Measurements from ENCODE around the gene ALAS2.
"Not testable (repeated sequence)": the region's sequence is repeated elsewhere in the genome, so short reads cannot be mapped to it uniquely, and the experiment has no call there.

The ALAS2 gene, protein sequence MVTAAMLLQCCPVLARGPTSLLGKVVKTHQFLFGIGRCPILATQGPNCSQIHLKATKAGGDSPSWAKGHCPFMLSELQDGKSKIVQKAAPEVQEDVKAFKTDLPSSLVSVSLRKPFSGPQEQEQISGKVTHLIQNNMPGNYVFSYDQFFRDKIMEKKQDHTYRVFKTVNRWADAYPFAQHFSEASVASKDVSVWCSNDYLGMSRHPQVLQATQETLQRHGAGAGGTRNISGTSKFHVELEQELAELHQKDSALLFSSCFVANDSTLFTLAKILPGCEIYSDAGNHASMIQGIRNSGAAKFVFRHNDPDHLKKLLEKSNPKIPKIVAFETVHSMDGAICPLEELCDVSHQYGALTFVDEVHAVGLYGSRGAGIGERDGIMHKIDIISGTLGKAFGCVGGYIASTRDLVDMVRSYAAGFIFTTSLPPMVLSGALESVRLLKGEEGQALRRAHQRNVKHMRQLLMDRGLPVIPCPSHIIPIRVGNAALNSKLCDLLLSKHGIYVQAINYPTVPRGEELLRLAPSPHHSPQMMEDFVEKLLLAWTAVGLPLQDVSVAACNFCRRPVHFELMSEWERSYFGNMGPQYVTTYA

DNA sequence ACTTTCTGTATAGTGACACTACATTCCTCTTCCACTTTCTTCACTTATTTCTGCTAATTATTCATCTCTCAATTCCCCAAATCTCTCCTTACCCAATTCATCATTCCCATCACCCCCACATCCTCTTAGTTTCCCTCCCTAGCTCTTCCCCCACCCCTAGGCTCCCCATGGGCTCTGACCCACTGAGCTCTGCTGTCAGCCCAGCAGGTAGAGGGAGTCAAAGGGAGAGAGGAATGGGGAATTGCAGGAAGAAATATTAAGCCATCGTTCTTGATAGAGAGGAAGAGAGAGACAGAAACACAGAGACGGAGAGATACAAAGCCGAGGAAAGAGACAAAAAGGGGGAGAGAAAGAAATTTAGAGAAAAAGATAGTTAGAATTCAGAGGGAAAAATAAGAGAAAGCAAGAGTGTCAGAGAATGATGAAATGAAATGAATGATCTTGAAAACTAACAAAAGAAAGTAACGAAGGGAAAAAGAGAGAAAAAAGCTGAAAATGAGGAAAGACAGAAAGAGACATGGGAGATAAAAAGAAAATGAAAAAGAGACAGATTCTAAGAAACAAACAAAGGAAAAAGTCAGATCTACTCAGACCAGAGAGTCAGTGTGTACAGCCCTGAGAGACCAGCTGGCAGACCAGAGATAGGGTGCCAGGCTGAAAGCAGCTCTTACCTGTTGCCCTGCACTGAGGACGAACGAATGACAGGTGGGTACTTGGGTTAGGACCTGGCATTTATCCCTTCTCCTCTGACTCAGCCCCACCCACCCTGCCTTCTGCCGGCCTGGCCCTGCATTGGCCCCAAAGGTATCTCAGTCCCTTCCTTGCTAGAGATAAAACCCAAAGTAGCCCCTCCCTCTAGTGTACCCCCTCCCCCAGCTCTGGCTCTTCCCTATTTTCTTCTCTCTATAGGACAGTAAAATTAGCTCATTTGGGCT, at the start of gene ALAS2:
Gene ALAS2 (minus strand): TSS at position 707 of the 935 bp plus-strand sequence. CDS start 4,977 bp downstream, outside the sequence.
- no peak for DNase-seq

- no peak for DNase-seq
Observed at GRCh38 chrX:55074851-55075467, 44.2 kb upstream of the ALAS2 start, which contains the start of gene PAGE2B. Gene PAGE2B (plus strand): TSS chrX:55075030. CDS start chrX:55076042, 1,012 bp downstream.

DNA sequence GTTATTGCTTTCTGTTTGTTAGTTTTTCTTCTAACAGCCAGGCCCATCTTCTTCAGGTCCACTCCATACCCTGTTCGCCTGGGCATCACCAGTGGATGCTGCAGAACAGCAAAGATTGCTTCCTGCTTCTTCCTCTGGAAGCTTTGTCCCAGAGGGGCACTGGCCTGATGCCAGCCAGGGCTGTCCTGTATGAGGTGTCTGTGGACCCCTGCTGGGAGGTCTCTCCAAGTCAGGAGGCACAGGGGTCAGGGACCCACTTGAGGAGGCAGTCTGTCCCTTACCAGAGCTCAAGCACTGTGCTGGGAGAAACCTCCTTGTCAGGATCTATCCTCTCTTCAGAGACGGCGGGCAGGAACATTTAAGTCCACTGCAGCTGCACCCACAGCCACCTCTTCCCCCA, 41.5 kb upstream of the ALAS2 start:
- no peak for DNase-seq

DNA sequence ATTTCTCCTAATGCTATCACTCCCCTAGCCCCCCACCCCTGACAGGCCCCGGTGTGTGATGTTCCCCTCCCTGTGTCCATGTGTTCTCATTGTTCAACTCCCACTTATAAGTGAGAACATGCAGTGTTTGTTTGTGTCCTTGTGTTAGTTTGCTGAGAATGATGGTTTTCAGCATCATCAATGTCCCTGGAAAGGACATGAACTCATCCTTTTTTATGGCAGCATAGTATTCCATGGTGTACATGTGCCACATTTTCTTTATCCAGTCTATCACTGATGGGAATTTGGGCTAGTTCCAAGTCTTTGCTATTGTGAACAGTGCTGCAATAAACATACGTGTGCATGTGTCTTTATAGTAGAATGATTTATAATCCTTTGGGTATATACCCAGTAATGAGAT, 36.4 kb upstream of the ALAS2 start:
- DNase-seq, result not testable (repeated sequence)

DNA sequence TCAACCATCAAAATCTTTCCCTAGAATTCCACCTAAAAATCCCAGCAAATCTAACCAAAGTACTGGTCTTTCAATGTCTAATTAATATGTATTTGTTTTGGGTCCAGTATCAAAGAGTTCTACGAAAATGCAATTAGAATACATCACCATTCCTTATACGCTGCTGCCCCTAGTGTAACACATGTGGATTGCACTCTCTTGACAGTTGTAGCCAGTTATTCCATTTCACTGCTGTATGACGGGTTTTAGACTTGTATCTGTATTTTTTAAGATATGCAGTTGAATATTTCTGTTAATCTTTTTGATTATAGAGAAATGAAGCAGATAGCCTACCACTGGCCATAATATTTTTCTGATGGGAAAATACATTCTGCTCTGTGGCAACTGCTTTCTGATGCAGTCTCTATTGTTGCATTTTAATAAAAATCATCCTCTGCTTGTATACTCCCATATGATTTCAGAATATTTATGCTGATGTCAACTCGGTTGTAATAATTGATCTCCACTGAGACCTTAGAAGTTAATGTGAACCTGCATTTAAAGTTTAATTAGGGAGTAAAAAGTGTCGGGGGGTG, 27.0 kb upstream of the ALAS2 start:
- DNase-seq, result peak; percentile 30

DNA sequence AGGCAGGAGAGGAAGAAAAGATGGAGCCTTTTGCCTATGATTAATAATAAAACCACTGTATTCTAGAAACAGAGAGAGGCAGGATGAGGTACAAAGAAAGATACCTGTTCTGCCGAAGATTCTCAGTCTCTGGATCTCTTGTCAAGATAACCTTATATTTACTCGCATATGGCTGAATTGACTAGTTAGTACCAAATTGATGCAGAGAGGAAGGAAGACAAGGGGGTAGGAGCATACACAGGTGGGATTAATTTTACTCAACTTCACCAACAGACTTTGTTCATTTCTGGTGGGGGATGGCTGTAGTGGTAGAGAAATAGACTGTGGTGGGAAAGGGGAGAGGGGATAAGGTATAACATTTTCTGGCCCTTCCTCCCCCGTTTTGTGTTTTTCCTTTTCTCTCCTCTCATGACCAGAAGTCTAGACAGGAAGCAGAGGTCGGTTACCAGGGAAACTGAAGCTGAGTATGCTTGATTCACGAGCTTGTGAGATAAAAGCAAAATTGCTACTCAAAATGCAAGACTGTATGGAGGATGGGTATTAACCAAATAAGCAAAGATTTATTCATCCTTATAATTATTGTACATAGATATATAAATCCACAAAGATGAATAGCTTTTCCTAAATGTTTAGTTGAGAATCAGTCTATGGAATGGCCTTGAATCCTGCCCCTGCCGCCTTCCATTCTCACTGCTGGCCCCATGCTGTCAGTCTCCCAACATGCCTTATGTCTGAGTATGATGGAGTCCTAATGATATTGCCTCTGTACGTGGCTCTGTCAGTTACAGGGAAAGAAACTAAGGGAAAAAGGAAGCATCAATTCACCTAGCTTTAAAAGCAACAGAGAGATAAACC, 26.3 kb upstream of the ALAS2 start:
- DNase-seq, result no peak

GRCh38 chrX:55050599-55050998, 19.8 kb upstream of the ALAS2 start:
- not testable (repeated sequence) for DNase-seq

DNA sequence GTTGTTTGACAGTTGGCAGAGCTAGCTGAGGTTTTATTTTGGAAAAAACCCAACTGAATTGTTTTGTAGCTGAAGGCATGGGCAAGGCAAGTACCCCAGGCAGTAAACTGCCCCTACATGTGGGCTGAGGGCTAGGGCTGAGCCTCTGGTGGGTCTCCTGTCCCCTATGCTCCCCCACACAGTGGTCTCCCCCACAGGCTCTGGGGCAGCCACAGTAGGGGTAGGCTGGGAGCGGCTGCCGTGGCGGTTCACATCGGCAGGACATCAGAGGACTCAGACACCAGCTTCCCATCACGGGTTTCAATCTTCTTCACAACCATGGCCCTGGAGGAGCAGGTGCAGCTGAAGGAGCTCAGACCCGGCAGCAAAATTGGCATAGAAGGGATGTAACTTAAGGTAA, 10.7 kb upstream of the ALAS2 start:
- DNase-seq, result no peak

DNA sequence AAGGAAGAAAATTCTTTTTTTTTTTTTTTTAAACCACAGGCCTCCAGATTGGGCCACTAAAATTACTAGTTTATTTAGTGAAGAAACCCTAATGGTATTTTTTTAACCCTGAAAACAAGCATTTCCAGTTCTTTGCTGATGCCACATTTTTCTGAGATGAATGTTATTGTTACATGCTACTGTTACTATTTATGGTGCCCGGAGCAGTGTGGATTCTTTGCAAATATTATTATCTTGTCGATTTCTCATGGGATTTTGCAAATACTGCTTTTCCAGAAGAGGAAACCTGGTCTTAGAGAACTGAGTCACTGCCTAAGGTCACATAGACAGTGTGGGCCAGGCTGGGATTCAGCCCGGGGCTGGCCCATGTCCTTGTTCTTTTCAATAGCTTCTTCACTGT, 8.7 kb upstream of the ALAS2 start:
- DNase-seq, result no peak

DNA sequence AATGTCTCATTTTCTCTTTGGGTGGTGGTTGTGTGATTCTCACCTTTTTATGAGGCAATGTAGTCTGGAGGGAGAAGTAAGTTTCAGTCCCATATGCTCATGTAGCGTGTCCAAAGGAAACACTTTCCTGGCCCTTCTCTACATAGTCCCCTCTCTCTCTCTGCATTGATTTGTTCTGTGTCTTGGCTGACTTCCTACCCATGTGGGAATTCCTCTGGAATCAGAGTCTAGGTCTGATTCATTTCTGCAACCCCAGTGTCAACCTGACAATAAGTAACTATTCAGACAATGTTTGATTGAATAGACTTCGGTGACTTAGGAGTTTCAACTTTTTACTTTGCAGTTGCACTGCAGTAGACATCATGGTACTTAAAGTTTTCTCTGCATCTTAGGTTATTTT, 2.7 kb upstream of the ALAS2 start:
- no peak for DNase-seq

DNA sequence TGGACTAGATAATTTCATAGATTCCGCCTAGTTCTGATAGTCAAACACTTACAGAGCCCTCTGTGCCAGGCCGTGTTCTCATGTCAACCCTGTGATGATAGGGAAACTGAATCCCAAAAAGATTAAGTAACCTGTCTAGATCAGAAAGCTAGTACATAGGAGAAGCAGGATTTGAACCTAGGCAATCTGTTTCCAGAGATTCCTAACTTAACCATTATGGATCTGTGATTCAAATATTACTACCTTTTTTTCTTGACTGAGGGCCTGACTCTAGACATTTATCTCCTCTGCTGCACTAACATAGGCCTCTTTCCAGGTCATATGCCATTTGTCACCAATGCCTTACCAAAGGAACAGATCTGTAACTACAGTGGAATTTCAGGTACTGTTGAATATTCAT, 1.5 kb downstream of the ALAS2 start:
- no peak for DNase-seq

DNA sequence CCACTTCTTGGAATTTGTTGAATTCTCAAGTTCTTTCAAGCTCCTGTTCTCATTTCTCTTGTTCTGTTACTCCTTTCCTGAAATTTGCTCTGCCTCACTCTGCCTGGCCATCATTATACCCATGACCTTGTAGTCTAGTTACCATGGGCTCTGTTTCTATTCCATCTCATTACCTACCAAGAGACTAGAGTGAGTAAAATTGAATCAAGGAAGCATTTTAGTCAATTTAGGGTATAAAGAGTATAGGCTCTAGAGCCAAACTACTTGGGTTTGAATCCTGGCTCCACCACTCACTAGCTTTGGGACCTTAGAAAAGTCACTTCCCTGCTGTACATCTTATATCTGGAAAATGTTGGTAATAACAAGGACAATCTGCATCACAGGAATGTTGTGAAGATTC, 2.2 kb downstream of the ALAS2 start:
- no peak for DNase-seq

- DNase-seq, result no peak
Observed at GRCh38 chrX:55028040-55028439, 2.7 kb downstream of the ALAS2 start.

DNA sequence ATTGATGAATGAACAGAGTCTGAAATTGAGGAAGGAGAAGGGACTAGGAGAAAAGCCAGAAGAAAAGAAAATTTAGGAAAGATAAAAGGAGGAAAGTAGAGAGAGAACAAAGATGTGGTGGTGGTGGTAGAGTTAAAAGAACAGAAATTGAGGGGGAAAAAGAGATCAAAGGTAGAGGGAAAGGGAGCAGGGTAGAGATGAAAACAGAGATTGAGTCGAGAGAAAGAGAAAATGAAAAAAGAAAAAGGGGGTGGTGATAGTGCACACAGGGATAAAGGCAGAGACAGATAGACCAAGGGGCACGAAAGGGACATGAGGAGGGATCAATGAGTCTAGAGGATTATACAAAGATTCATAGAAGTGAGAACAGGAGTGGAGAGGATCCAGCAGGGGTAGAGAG, 3.9 kb downstream of the ALAS2 start:
- no peak for DNase-seq

GRCh38 chrX:55026143-55026542, 4.6 kb downstream of the ALAS2 start:
- no peak for DNase-seq

DNA sequence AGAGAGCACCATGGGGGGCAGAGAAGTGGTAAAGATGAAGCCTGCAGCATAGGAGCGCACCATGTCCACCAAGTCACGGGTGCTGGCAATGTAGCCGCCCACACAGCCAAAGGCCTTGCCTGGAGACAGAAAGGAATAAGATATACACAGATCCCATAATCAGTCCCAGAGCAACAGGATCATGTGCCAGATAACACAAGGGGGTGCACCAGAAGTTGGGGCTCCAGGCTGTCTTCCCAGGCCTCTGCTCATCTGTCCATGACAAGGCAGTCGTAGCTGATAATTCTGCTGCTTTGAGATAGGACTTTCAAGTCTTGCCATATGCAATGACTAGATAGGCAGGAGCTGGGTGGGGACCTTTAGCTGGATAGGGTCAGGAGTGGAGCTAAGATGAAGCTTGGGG, 15.9 kb downstream of the ALAS2 start:
- DNase-seq, result no peak

DNA sequence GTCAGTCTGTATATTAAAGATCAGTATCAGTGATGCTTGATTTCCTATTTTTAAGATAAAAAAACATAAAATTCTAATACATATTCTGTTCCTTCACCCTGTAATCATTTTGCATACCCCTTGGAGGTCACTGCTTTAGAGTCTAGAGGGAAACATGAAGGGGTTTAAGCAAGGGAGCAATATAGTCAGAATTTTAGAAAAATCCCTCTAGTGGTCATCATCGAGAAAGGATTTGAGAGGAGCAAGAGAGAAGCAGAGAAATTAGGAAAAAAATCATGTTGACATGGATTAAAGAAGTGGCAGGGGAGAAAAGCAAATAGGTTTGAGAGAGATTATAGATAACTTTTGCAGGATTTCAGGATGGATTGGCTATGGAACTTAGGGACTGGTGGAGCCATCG, 19.5 kb downstream of the ALAS2 start:
- no peak for DNase-seq

DNA sequence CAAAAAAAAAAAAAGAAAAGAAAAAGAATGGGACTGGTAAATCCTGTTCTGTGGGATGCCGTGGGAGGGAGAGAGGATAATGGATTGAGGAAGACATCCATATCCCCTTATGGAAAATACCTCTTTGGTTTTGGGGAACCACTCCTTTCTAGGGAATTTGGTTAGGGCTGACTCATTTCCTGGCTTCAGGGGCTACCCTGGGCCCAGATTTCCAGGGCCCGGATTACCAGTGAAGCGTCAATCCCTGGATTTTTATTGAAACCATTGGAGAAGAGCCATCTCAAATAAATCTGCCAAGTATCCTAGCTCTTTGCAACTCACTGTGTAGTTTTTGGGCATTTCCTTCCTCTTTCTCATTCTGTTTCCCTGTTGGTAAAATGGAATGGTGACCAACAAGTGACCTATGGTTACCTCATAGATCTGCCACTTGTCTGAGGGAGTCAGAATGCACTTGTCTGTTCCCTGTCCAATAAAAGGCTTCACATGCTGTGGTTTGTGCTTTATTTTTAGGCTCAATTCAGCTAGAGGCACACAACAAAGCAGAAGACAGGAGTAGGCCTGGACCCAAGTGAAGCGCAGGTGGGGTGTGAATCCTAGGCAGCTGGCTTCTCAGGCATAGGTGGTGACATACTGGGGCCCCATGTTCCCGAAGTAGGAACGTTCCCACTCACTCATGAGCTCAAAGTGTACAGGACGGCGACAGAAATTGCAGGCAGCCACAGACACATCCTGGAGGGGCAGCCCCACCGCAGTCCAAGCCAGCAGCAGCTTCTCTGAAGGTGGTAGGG, 22.0 kb downstream of the ALAS2 start:
- DNase-seq, result no peak

DNA sequence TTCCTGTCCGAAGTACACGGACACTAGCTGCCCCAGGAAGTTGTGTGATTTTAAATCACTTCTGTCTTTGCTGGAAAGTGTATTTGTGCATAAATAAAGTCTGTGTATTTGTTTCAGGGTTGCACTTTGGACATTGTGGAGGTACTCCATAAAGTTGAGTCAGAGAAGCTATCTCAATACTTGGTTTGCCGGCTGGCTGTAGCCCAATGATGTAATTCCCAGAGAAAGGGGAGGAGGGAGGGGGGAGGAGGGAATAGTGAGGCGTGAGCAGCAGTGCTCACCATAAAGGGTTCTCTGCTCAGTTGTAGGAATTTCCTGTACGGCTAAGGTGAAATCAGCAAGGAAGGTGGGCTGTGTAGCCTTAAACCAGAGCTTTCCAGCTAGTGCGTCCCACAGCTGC, 23.1 kb downstream of the ALAS2 start:
- no peak for DNase-seq

DNA sequence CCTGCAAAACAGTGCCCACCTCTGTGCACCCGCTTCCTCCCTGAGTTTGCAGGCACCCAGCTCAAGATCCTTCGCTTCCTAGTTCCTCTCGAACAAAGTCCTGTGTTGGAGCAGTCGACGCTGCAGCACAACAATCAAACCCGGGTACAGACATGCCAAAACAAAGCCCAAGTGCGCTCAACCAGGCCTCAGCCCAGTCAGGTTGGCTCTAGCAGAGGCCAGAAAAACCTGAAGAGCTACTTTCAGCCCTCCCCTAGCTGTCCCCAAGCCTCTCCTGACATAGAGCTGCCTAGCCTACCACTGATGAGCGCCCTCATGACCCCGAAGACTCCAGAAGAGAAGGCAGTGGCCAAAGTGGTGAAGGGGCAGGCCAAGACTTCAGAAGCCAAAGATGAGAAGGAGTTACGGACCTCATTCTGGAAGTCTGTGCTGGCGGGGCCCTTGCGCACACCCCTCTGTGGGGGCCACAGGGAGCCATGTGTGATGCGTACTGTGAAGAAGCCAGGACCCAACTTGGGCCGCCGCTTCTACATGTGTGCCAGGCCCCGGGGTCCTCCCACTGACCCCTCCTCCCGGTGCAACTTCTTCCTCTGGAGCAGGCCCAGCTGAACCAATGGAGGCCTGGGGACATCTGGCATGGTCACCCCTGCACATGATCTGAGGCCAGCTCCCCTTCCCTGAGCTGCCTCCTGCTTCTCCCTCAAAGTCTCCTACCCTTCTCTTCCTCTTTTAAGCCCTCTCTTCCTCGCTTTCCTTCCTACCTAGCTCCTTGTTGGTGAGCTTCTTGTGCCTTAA, 23.8 kb downstream of the ALAS2 start:
- no peak for DNase-seq
